HepG2 (cell line): Measurements from ENCODE around the gene MTX2. TPM values are rescaled to one million over a fixed set of nuclear protein-coding genes. Genes with fewer than 3 reads are reported as not detected.

Source experiments
- ATAC-seq: fragments of 200-7000 bp; cut with Tn5 transposase; 3 replicates; pipeline ENCODE4 v1.9.1; 2020; ENCODE audit warnings: mild to moderate bottlenecking, moderate library complexity
- BruUV-seq: library from RNA; stranded (reverse); fragments of 400-500 nt; replicated peaks from 2 replicates; lab custom pipeline; 2021; lab: Mats Ljungman, UMichigan
- CTCF ChIA-PET: fragments of 300-600 bp; formaldehyde crosslinking; extraction: SDS; loops from one replicate; lab custom pipeline; 2021; ENCODE audit warnings: low total read pairs, inconsistent platforms, low intra/inter-chr PET ratio; lab: Yijun Ruan, JAX
- POLR2A ChIA-PET: fragments of 350-600 bp; sonication (Branson Sonifier 250); formaldehyde crosslinking; loops from one replicate; lab custom pipeline; 2020; ENCODE audit warnings: antibody characterized with exemption, inconsistent platforms; lab: Yijun Ruan, JAX
- DNase-seq: peaks from one replicate; pipeline ENCODE4 v3.0.0-alpha.2; 2015; ENCODE audit warnings: low spot score
- FAIRE-seq: peaks from 3 replicates; lab custom pipeline; 2011; peaks lifted over from hg19 to GRCh38; lab: Jason Lieb, UNC
- H2AFZ ChIP-seq: one replicate; pipeline ENCODE4 v1.6.1; 2011; ENCODE audit warnings: low read length, inconsistent platforms
- H3K27ac ChIP-seq: fragments of 300-600 bp; 3 replicates; pipeline ENCODE4 v1.8.0; 2011; ENCODE audit warnings: mixed run types, mild to moderate bottlenecking, mixed read lengths, low read length, inconsistent platforms; ENCODE audit not compliant: insufficient read depth; ENCODE audit errors: extremely low read length
- H3K27me3 ChIP-seq, 2 experiments: fragments of 200-600 bp in 1 of 2; 2 replicates in 1 of 2; 3 replicates in 1 of 2; pipeline versions ENCODE4 v1.6.0 to v1.8.0; 2011; ENCODE audit warnings: low read length in 2 of 2, mild to moderate bottlenecking in 2 of 2, moderate library complexity in 2 of 2, inconsistent platforms in 1 of 2; ENCODE audit not compliant: insufficient read depth in 2 of 2, control insufficient read depth in 1 of 2
- H3K36me3 ChIP-seq, 2 experiments: fragments of 200-600 bp in 1 of 2; replicated peaks in 1 of 2; 2 replicates in 1 of 2; 3 replicates in 1 of 2; pipeline versions ENCODE4 v1.5.1 to v1.8.0; 2011; ENCODE audit warnings: low read length in 2 of 2, inconsistent platforms in 1 of 2; ENCODE audit not compliant: insufficient read depth in 2 of 2, control insufficient read depth in 1 of 2
- H3K4me1 ChIP-seq: 2 replicates; pipeline ENCODE4 v1.5.1; 2012; ENCODE audit warnings: low read length, inconsistent platforms; ENCODE audit not compliant: insufficient read depth
- H3K4me2 ChIP-seq: 2 replicates; pipeline ENCODE4 v1.6.0; 2011; ENCODE audit warnings: low read depth, low read length, inconsistent platforms
- H3K4me3 ChIP-seq, 3 experiments: fragments of 200-600 bp in 1 of 3; sonication (generic), shearing (Covaris generic) in 1 of 3; replicated peaks in 1 of 3; 2 replicates each; pipeline ENCODE4 v1.5.1; 2011 to 2016; ENCODE audit warnings: low read length in 3 of 3, inconsistent platforms in 2 of 3, low read depth in 2 of 3, mild to moderate bottlenecking in 2 of 3, control low read depth in 1 of 3, mixed read lengths in 1 of 3; ENCODE audit not compliant: insufficient read depth in 1 of 3
- H3K79me2 ChIP-seq: one replicate; pipeline ENCODE4 v1.6.1; 2011; ENCODE audit warnings: low read length, inconsistent platforms; ENCODE audit not compliant: insufficient read depth
- H3K9ac ChIP-seq: 2 replicates; pipeline ENCODE4 v1.6.0; 2011; ENCODE audit warnings: mild to moderate bottlenecking, low read depth, low read length, inconsistent platforms; ENCODE audit not compliant: insufficient read depth
- H3K9me3 ChIP-seq: 2 replicates; pipeline ENCODE4 v1.5.1; 2012; ENCODE audit warnings: mild to moderate bottlenecking, low read length
- H4K20me1 ChIP-seq: 2 replicates; pipeline ENCODE4 v1.6.0; 2011; ENCODE audit warnings: inconsistent platforms, mild to moderate bottlenecking, low read length, moderate library complexity; ENCODE audit not compliant: insufficient read depth
- CBX1 ChIP-seq: IDR thresholded peaks from one replicate; pipeline ENCODE4 v1.6.1; 2016; ENCODE audit warnings: antibody characterized with exemption, low read depth
- NFIC ChIP-seq: IDR thresholded peaks from 2 replicates; pipeline ENCODE4 v1.6.1; 2012; ENCODE audit warnings: mild to moderate bottlenecking, low read length, inconsistent platforms
- PHB2 ChIP-seq: fragments of 450-650 bp; IDR thresholded peaks from 2 replicates; pipeline ENCODE4 v1.6.1; 2018; ENCODE audit not compliant: partially characterized antibody
- RARG ChIP-seq: sonication (generic); formaldehyde crosslinking; IDR thresholded peaks from 2 replicates; pipeline ENCODE4 v1.4.0; 2020; ENCODE audit warnings: low read depth, mild to moderate bottlenecking, missing genetic modification reagents
- SKIL ChIP-seq: sonication (generic); formaldehyde crosslinking; IDR thresholded peaks from 2 replicates; pipeline ENCODE4 v1.8.0; 2022; ENCODE audit warnings: missing genetic modification reagents, mild to moderate bottlenecking, moderate library complexity, borderline replicate concordance
- ZBTB42 ChIP-seq: sonication (generic); formaldehyde crosslinking; IDR thresholded peaks from 2 replicates; pipeline ENCODE4 v1.5.0; 2020; ENCODE audit warnings: mild to moderate bottlenecking, missing genetic modification reagents
- ZFP37 ChIP-seq: sonication (generic); formaldehyde crosslinking; IDR thresholded peaks from 2 replicates; pipeline ENCODE4 v1.4.0; 2020; ENCODE audit warnings: missing genetic modification reagents, borderline replicate concordance
- ZFP82 ChIP-seq: sonication (generic); formaldehyde crosslinking; IDR thresholded peaks from 2 replicates; pipeline ENCODE4 v1.5.1; 2020; ENCODE audit warnings: mild to moderate bottlenecking, missing genetic modification reagents, borderline replicate concordance
- ZNF460 ChIP-seq: sonication (generic); formaldehyde crosslinking; IDR thresholded peaks from 2 replicates; pipeline ENCODE4 v1.5.1; 2020; ENCODE audit warnings: missing genetic modification reagents, mild to moderate bottlenecking, borderline replicate concordance
- in situ Hi-C: cut with HindIII; loops from 2 replicates; pipeline ENCODE4 v1.10.0; 2017; ENCODE audit warnings: low pct_unique_long_range_greater_than_20kb; ENCODE audit not compliant: extremely low pct_ligation_motif_present
- intact Hi-C: fragments of 100-400 bp; cut with micrococcal nuclease; formaldehyde crosslinking; loops from one replicate; pipeline ENCODE4 v1.10.0; 2022; ENCODE audit not compliant: unreplicated experiment
- polyA plus RNA-seq, 8 experiments: library from polyadenylated mRNA; depleted of rRNA in 3 of 8; stranded (reverse) in 7 of 8; unstranded in 1 of 8; fragments of >200 nt; fragmentation: Illumina TruSeq in 4 of 8; extraction: Trizol in 4 of 8; gene quantifications; 2 replicates each; pipeline versions ENCODE4 v1.2.1 to v1.2.3, GENCODE V29; 2011 to 2016; ENCODE audit warnings: low read depth in 4 of 8, missing spikeins in 1 of 8, mixed read lengths in 1 of 8; ENCODE audit not compliant: insufficient read depth in 1 of 8
- total RNA-seq, 5 experiments: library from RNA; depleted of rRNA; stranded (reverse); fragments of >200 nt; fragmentation: Illumina TruSeq; extraction: Trizol; gene quantifications; 2 replicates each; pipeline ENCODE4 v1.2.3, GENCODE V29; 2016; ENCODE audit warnings: low read depth in 1 of 5

The MTX2 gene
- total and polyA plus RNA-seq, 2 of the 13 experiments (the other 11 are each of a cell fraction or from before 2014, with no cell fraction given), result 58.1 to 75.7 TPM

- Histone ChIP-seq H3K27me3 (no peaks in the 10 kb centered on the region), H3K36me3 (peaks cover 0 to 8% of the 10 kb centered on the region in 2 experiments; a peak in 1 of 5 replicates), H3K79me2 (no peaks in the 10 kb centered on the region), H3K9ac (no peak overlapping the region), H3K27ac (peak overlapping the region; percentile 16), H3K9me3 (no peaks in the 10 kb centered on the region), H3K4me1 (peaks cover 19% of the 10 kb centered on the region), H4K20me1 (peaks cover 10% of the 10 kb centered on the region), H2AFZ (no peak overlapping the region), H3K4me2 (0 out of 2 replicates have a peak overlapping the region, but pooled peaks have one; percentile 15), H3K4me3 (no peak overlapping the region)
- in situ Hi-C loops (no loop called here), intact Hi-C loops (no loop called here)
- FAIRE-seq, result no peak
- no peak for DNase-seq
- 0 out of 2 replicates have a peak, but pooled peaks have one; percentile 6 for TF ChIP-seq NFIC
- no peak for TF ChIP-seq RARG (CRISPR knock-in tag)
- no peak for TF ChIP-seq ZFP37 (CRISPR knock-in tag)
- TF ChIP-seq SKIL, result 0 out of 2 replicates have a peak, but pooled peaks have one; percentile 2
- TF ChIP-seq ZFP82, result 0 out of 2 replicates have a peak, but pooled peaks have one; percentile 53
- no peak for TF ChIP-seq ZBTB42 (CRISPR knock-in tag)
- no peak for TF ChIP-seq ZNF460 (CRISPR knock-in tag)
- TF ChIP-seq CBX1, result no peak
- TF ChIP-seq PHB2, result no peak
- no TSS peak for BruUV-seq
- peak; percentile 46 for ATAC-seq
- ChIA-PET POLR2A (interaction anchor here (1.0 kb wide), 1 partner anchor 48 kb away, joined by 3 read pairs; the partner anchor contains the start of gene MTX2), CTCF (no interaction called here)
These were observed 48.0 kb downstream of the MTX2 start for GRCh38 chr2:176317199-176317598.
